ENCODE data around the gene CCDC187. TPM values are rescaled to one million over a fixed set of nuclear protein-coding genes. Genes with fewer than 3 reads are reported as not detected.

The CCDC187 gene
- total RNA-seq, 1 experiment from 2014 or later: not detected

DNA sequence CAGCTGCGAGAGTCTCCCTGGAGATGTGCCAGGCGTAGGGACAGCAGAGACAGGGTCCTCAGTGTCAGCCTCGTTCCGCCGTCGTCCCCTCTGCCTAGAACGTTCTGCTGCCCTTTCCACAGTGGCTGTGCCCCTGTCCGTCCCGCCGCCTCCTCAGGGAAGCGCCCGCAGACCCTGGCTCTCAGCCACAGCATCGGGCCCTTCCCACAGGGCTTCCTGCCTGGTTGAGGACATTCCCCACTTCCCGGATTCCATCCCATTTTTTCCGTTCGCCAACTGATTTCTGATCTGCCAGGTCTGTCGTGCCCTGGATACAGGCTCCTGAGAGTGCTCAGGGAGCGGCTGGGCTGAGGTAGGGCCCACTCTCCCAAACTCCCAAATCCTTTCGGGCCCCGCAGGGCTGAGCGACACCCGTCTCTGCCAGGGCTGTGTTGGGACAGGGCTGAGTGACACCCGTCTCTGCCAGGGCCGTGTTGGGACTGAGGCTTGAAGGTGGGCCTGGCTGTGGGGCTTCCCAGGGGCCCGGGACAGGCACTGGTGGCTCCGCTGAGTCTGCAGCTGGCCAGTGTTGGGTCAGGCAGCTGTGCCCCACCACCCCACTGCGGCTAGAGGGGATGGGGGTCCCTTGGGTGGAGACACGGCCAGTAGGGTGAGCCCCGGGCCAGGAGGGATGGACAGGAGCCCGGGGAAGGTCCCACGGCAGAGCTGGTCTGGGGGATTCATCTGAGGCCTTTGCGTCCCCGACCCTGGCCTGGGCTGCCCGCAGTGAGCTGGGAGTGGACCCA is 43.8 kb upstream of the CCDC187 start:
- H3K36me3 ChIP-seq (ENCODE audit: insufficient read depth, low read length, poor library complexity, severe bottlenecking): no peaks in the 10 kb centered on the region
- ChIA-PET CTCF (no interaction called here), POLR2A (ENCODE audit: low non-redundant PET) (no interaction called here)
- H3K4me3 ChIP-seq (ENCODE audit: low read depth, low read length, poor library complexity, severe bottlenecking): no peak overlapping the region
- no peaks in the 10 kb centered on the region for H3K9me3 ChIP-seq (ENCODE audit: low read depth, low read length, poor library complexity, severe bottlenecking)
- H3K4me1 ChIP-seq (ENCODE audit: insufficient read depth, low read length, poor library complexity, severe bottlenecking): peaks cover 4% of the 10 kb centered on the region
- no peak overlapping the region for H3K27ac ChIP-seq (ENCODE audit: low read depth, low read length, poor library complexity, severe bottlenecking)
- intact Hi-C loops (cut with micrococcal nuclease; ENCODE audit: unreplicated experiment): no loop called here
- TF ChIP-seq CTCF (conservative IDR thresholded peaks at IDR 0.05; ENCODE audit: low read depth, low read length): no peak
- no peak for TF ChIP-seq EZH2 (IDR thresholded peaks at IDR 0.05; ENCODE audit: borderline replicate concordance, low read depth, low read length, poor library complexity, severe bottlenecking)
- no peak for DNase-seq (ENCODE audit: low spot score)
- H3K27me3 ChIP-seq (replicated peaks; ENCODE audit: insufficient read depth, low read depth, low read length, poor library complexity): no peaks in the 10 kb centered on the region
- BruUV-seq (replicated peaks): no TSS peak

DNA sequence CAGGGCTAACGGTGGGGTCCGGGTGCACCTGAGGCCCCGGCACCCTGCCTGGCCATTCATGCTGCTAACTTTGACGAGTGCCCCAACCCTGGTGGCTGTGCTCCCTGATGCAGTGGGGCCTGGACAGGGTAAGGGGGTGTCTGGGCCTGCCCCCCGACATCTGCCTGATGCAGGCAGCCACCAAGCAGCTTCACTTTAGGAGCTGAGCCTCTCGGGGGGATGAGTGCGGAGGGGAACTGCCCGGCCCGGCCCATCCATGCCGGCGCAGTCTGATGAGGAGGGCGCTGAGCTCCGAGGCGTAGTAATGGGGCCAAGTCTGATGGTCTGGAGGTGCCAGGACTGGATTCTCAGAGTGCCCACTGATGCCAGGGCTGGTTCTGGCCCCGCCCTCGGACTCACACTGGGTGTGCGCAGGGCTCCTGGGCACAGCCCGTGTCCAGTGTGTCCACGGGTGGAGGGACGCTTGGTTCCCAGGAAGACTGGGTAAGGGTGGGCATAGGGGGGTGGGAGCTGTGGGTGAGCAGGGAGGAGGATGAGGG is 43.1 kb upstream of the CCDC187 start:
- POLR2A ChIA-PET (ENCODE audit: low non-redundant PET): no interaction called here
- no peak for DNase-seq (ENCODE audit: low spot score)
- intact Hi-C loops (cut with micrococcal nuclease; ENCODE audit: unreplicated experiment): no loop called here
- Histone ChIP-seq H3K27me3 (replicated peaks; ENCODE audit: insufficient read depth, low read depth, low read length, poor library complexity) (no peaks in the 10 kb centered on the region), H3K27ac (ENCODE audit: low read depth, low read length, poor library complexity, severe bottlenecking) (no peak overlapping the region), H3K4me1 (ENCODE audit: insufficient read depth, low read length, poor library complexity, severe bottlenecking) (peaks cover 11% of the 10 kb centered on the region), H3K9me3 (ENCODE audit: low read depth, low read length, poor library complexity, severe bottlenecking) (no peaks in the 10 kb centered on the region), H3K4me3 (ENCODE audit: low read depth, low read length, poor library complexity, severe bottlenecking) (no peak overlapping the region), H3K36me3 (ENCODE audit: insufficient read depth, low read length, poor library complexity, severe bottlenecking) (no peaks in the 10 kb centered on the region)
- TF ChIP-seq EZH2 (IDR thresholded peaks at IDR 0.05; ENCODE audit: borderline replicate concordance, low read depth, low read length, poor library complexity, severe bottlenecking) (no peak), CTCF (conservative IDR thresholded peaks at IDR 0.05; ENCODE audit: low read depth, low read length) (no peak)
- CTCF ChIA-PET: no interaction called here
- BruUV-seq (replicated peaks): no TSS peak

- CTCF ChIA-PET: no interaction called here
- POLR2A ChIA-PET (ENCODE audit: low non-redundant PET): no interaction called here
- TF ChIP-seq CTCF (conservative IDR thresholded peaks at IDR 0.05; ENCODE audit: low read depth, low read length): no peak
- TF ChIP-seq EZH2 (IDR thresholded peaks at IDR 0.05; ENCODE audit: borderline replicate concordance, low read depth, low read length, poor library complexity, severe bottlenecking): no peak
- Histone ChIP-seq H3K4me1 (ENCODE audit: insufficient read depth, low read length, poor library complexity, severe bottlenecking) (peaks cover 12% of the 10 kb centered on the region), H3K27me3 (replicated peaks; ENCODE audit: insufficient read depth, low read depth, low read length, poor library complexity) (no peaks in the 10 kb centered on the region), H3K4me3 (ENCODE audit: low read depth, low read length, poor library complexity, severe bottlenecking) (no peak overlapping the region), H3K27ac (ENCODE audit: low read depth, low read length, poor library complexity, severe bottlenecking) (no peak overlapping the region), H3K9me3 (ENCODE audit: low read depth, low read length, poor library complexity, severe bottlenecking) (no peaks in the 10 kb centered on the region), H3K36me3 (ENCODE audit: insufficient read depth, low read length, poor library complexity, severe bottlenecking) (no peaks in the 10 kb centered on the region)
- no peak for DNase-seq (ENCODE audit: low spot score)
- BruUV-seq (replicated peaks): no TSS peak
- intact Hi-C loops (cut with micrococcal nuclease; ENCODE audit: unreplicated experiment): no loop called here
Measured at GRCh38 chr9:136346157-136346481, 42.2 kb upstream of the CCDC187 start.
